OCI-M1 (cell line): ENCODE measurements around the gene NEMF.
A peak's percentile ranks its signal among the peaks of the same experiment; 100 is the strongest.
"Not testable (repeated sequence)": the region's sequence is repeated elsewhere in the genome, so short reads cannot be mapped to it uniquely, and the experiment has no call there.

Experiments
- DNase-seq: peaks from one replicate; lab custom pipeline; 2025; lab: John Stamatoyannopoulos, UW

NEMF gene

DNA sequence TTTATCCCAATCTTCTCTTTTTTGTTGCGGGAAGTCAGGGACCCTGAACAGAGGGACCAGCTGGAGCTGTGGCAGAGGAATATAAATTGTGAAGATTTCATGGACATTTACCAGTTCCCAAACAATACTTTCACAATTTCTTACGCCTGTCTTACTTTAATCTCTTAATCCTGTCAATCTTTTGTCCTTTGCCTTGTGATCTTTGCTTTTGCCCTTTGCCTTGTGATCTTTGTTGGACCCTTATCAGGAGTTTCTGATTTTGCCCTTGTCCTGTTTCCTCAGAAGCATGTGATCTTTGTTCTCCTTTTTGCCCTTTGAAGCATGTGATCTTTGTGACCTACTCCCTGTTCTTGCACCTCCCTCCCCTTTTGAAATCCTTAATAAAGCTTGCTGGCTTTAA, 36.5 kb downstream of the NEMF start:
- DNase-seq: not testable (repeated sequence)

DNA sequence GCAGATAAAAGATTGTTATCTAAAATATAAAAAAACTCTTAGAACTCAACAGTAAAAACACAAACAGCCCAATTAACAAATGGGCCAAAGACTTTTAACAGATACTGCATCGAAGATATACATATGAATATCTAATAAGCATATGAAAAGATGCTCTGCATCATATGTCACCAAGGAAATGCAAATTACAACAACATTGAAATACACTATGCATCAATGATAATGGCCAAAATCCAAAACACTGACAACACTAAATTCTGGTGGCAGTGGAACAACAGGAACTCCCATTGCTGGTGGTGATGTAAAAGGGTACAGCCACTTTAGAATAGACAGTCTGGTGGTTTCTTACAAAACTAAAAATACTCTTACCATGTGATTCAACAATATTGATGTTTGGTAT, 43.8 kb downstream of the NEMF start:
- no peak for DNase-seq

DNA sequence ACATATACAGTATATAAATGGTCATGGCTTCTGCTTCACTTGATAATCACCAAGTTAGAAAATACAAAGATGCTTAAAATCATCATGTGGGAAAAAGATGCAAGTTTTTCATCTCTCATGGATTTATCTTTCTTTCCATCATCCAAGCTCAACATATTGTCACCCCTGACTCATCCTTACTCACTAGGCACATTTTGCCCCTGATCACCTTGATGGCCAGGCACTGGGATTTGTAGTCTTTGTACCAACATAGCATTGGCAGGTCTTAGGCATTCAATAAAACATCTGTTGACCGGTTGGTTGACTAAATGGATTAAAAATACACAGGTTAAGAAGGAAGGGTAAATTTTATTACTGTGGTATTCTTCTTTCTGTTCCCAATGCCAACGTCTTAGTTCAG, 56.6 kb downstream of the NEMF start:
- no peak for DNase-seq

GRCh38 chr14:49792618-49793017, 60.0 kb downstream of the NEMF start:
- DNase-seq: no peak

GRCh38 chr14:49786315-49786714, 66.3 kb downstream of the NEMF start:
- DNase-seq: no peak

DNA sequence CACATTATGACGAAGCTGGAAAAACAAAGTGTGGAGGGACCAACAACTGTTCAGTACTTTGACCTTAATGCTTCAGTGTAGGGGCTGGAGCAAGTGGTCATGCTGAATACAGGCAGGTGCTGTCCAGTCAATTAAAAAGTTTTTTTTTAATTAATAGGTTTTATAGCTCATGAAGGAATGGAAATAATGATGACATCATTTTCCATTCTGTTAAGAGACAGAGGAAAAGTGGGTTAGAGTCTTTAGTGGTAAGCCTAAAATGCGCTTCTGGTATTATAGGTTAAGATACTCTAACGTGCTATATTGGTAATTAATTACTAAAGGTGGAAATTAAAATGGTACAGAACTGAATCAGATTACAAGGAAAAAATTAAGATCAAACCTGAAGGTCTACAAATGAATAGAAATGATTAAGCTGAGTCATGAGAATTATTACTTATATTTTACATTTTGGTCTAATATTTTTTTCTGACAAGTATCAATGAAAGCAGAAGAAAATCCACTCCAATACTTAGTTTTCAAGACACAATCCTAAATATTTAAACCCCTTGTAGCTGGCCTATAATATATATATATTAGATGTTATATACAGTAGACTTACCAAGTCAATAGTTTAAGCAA, 69.1 kb downstream of the NEMF start:
- no peak for DNase-seq

DNA sequence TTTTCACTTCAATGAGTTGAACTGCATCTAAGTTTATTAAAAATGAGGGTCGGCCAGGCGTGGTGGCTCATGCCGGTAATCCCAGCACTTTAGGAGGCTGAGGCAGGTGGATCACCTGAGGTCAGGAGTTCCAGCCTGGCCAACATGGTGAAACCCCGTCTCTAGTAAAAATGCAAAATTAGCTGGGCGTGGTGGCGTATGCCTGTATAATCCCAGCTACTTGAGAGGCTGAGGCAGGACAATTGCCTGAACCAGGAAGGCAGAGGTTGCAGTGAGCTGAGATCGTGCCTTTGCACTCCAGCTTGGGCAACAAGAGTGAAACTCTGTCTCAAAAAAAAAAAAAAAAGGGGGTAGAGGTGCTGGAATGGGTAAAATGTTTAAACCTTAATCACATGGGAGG, 71.5 kb downstream of the NEMF start:
- not testable (repeated sequence) for DNase-seq

DNA sequence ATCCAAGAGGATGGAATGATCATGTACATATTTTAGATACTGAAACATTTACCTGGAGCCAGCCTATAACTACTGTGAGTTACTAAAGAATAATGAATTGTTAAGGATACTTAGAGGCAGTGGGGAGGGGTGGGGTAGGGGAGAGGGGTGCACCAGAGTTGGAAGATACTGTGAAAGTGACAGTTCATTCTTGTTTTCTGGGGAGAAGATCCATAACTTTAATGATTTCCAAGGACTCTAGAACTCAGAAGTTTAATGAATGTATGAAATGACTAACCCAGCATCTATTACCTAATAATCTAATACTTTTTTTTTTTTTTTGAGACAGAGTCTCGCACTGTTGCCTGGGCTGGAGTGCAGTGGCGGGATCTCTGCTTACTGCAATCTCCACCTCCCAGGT, 74.2 kb downstream of the NEMF start:
- no peak for DNase-seq

- no peak for DNase-seq
Measured at GRCh38 chr14:49774106-49774505, 78.5 kb downstream of the NEMF start.

DNA sequence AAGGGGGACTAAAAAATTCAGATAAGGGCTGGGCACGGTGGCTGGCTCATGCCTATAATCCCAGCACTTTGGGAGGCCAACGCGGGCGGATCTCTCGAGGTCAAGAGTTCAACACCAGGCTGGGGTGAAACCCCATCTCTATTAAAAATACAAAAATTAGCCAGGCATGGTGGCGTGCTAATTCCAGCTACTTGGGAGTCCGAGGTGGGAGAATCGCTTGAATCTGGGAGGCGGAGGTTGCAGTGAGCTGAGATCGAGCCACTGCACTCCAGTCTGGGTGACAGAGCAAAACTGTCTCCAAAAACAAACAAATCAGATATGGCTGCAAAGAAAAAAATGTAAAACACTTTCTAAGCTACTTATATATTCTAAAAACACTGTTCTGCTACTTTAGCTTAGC, 80.9 kb downstream of the NEMF start:
- not testable (repeated sequence) for DNase-seq

DNA sequence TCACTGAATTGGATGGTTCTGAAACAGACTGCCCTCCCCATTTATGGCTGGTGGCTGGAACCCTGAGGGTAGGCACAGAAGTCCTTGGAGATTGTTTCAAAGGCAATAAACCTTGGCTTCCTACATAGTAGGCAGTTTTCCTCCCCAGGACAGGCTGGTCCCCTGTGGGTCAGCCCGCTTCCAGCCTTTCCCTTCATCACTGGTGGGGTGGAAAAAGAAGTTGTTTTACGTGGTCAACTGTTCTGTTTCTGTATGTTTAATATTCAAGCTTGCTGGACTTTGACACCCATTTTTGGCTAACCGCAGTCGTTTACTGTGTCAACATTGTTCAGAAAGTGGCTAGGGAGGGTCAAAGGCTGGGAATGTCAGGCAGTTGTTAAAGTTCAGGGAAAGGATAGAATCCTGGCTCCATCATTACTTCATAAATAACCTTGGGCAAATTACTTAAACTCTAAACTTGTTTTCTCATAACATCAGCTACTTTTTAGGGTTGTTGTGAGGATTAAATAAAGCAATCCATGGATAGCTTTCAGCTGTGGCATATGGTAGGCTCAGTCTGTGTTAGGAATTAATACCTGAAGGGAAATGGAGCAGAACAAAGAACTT, 82.3 kb downstream of the NEMF start:
- DNase-seq: no peak

DNA sequence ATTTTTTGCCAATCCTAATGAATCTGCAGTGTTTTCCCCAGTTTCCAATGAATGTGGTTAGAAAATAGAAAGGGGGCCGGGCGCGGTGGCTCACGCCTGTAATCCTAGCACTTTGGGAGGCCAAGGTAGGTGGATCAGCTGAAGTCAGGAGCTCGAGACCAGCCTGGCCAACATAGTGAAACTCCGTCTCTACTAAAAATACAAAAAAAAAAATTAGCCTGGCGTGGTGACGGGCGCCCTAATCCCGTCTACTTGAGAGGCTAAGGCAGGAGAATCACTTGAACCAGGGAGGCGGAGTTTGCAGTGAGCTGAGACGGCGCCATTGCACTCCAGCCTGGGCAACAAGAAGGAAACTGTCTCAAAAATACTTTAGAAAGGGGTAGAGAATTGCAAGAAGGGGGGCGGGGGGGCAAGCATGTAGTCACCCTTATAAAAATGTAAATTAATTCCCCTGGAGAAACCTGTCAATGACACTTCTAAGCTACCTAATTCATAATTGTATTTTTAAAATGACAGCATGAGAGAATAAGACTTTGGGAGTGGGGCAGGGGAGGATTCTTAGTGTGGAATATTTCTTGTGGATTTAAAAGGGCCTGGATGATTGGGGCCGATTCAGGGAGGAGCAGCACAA, 82.9 kb downstream of the NEMF start:
- no peak for DNase-seq

DNA sequence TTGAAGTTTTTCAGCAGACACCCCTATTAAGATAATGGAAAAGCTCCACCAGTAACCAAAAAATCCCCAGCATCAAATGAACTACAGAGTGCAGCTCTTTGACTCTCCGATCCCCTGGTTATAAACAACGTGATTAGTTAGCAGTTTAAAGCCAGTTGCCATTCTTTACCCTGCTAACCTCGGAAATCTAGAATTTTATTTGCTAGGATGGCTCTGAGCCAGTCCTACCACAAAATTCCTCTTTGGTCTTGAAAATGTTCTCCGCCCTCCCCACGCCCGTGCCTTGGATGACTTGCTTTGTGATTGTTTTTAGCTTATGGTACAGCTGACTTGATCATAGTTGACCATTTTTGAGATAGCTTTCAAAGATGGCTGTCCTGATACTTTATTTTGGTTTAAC, 83.4 kb downstream of the NEMF start:
- no peak for DNase-seq

- DNase-seq: peak; percentile 67
Measured at GRCh38 chr14:49768301-49769121, 84.1 kb downstream of the NEMF start.

DNA sequence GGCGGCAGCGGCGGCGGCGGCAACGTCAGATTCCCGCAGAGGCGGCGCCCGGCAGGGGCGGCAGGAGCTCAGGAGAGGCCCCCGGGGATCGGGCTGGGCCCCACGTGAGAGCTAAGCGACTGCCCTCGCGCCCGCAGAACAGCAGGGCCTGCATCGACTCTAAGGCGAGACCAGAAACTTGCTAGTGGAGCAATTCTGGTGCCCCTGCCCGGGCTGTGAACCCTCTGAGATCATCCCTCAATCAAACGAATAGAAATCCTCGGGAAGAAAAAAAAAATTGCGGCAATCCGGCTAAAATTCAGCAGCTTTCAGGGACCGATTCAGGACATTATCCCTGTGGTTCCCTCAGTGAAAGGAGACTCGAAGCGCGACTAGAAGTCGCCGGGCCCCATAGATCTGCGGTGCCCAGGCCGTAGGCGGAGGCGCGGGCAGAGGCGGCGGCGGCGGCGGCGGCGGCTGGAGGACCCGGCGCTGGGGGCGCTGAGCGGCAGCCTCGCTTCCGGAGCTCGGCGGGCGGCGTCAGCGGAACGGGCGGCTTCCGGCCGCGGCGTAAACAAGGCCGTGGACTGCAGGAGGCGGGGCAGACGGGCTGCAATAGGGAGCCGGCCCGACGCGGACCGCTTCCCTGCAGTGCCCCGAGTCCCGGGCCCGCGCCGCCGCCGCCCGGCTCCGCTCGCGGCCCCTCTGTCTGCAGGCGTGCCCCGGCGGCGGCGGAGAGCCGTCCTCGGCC, 84.9 kb downstream of the NEMF start, which contains the start of gene KLHDC2:
KLHDC2 (plus strand) TSS at position 583 of the 730 bp plus-strand sequence. CDS start 316 bp downstream, outside the sequence.
- peak; percentile 88 for DNase-seq

DNA sequence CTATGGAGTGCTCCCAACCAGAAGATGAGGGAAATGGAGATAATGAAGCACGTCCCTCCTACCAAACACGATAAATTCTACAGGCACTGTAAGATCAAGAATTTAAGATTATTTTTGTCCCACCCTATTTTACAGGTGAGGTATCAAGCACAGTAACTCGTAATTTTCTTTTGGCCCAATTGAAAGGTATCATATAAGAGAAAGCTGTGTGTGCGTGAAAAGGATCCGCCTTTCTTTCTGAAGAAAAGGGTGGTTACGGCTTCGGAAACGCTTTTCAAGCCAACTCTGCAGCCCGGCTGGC, 85.4 kb downstream of the NEMF start:
- DNase-seq: no peak

GRCh38 chr14:49766839-49767238, 85.7 kb downstream of the NEMF start:
- no peak for DNase-seq

DNA sequence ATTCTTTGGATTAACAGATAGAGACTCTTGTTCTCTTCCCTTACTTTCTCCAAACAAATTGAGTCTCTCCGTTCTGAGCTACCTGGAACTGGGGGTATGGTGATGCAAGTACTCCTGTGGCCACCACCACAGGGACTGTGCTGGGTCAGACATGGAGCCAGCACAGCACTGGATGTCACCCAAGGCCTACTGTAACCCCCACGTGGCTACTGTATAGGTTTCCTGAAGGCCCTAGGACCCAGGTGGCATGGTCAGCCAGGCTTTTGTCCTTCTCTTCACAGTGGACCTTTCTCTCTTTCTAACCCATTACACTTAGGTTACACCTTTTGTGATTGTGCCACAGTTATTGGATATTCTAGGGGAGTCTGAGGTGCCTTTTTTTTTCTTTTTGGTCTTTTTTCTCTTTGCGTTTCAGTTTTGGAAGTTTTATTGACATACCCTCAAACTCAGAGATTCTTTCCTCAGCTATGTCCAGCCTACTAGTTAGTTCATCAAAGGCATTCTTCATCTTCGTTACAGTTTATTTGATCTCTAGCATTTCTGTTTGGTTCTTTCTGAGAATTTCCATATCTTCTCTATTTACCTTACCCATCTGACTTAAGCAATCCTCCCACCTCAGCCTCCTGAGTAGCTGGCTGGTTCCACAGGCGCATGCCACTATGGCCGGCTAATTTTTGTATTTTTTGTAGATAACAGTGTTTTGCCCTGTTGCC, 90.6 kb downstream of the NEMF start:
- no peak for DNase-seq

DNA sequence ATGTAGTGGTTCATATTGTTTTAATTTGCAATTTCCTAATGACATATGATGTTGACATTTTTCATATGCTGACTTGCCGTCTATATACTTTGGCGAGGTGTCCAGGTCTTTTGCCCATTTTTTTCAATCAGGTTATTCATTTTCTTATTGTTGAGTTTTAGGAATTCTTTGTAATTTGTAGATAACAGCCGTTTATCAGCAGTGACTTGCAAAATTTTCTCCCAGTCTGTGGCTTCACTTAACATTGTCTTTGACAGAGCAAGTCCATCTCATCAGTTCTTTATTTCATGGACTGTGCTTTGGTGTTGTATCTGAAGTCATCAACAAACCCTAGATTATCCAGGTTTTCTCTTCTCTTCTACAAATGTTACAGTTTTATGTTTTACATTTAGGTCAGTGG, 97.2 kb downstream of the NEMF start:
- peak; percentile 20 for DNase-seq

GRCh38 chr14:49754570-49755097, 98.0 kb downstream of the NEMF start:
- no peak for DNase-seq

- not testable (repeated sequence) for DNase-seq
Measured at GRCh38 chr14:49746476-49746875, 106.1 kb downstream of the NEMF start.
